Uterus (tissue), 2 donors: Measurements from ENCODE around the gene COCH.

Source experiments
- CTCF ChIP-seq, 4 experiments: fragments of 200-600 bp in 2 of 4; fragments of 450-650 bp in 2 of 4; sonication (generic) in 2 of 4; IDR thresholded peaks; one replicate each; pipeline ENCODE4 v1.5.1; 2016 to 2019; ENCODE audit warnings: antibody characterized with exemption in 4 of 4, mild to moderate bottlenecking in 2 of 4, moderate library complexity in 1 of 4
- POLR2A ChIP-seq, 2 donors: fragments of 450-650 bp; IDR thresholded peaks; one replicate each; pipeline ENCODE4 v1.6.1; 2016; ENCODE audit warnings: antibody characterized with exemption in 2 of 2, mild to moderate bottlenecking in 1 of 2, moderate library complexity in 1 of 2

- TF ChIP-seq CTCF (IDR thresholded peaks at IDR 0.05) (no peak), POLR2A (IDR thresholded peaks at IDR 0.05) (no peak)
These were observed 18.9 kb upstream of the COCH start for GRCh38 chr14:30855345-30856037.
